Adipocyte (in vitro differentiated cells): Measurements from ENCODE around the gene RASGEF1C.

Experiments
- DNase-seq: peaks from one replicate; pipeline ENCODE4 v3.0.0-alpha.2; 2015; ENCODE audit warnings: low read depth
- H3K27me3 ChIP-seq: replicated peaks from 2 replicates; pipeline ENCODE4 v1.7.0; 2013; ENCODE audit warnings: mild to moderate bottlenecking, low read length, moderate library complexity; ENCODE audit not compliant: control insufficient read depth, insufficient read depth
- H3K36me3 ChIP-seq: 2 replicates; pipeline ENCODE4 v1.7.0; 2013; ENCODE audit warnings: low read length, mild to moderate bottlenecking, moderate library complexity; ENCODE audit not compliant: control insufficient read depth, insufficient read depth, severe bottlenecking
- H3K4me1 ChIP-seq: 2 replicates; pipeline ENCODE4 v1.7.0; 2013; ENCODE audit warnings: mild to moderate bottlenecking, low read length, moderate library complexity; ENCODE audit not compliant: control insufficient read depth, insufficient read depth
- H3K4me3 ChIP-seq: 2 replicates; pipeline ENCODE4 v1.7.0; 2013; ENCODE audit warnings: mild to moderate bottlenecking, low read length, moderate library complexity
- H3K9ac ChIP-seq: 2 replicates; pipeline ENCODE4 v1.7.0; 2013; ENCODE audit warnings: mild to moderate bottlenecking, low read length, moderate library complexity
- H3K9me3 ChIP-seq: 2 replicates; pipeline ENCODE4 v1.7.0; 2013; ENCODE audit warnings: mild to moderate bottlenecking, low read length, moderate library complexity; ENCODE audit not compliant: control insufficient read depth

Gene RASGEF1C

DNA sequence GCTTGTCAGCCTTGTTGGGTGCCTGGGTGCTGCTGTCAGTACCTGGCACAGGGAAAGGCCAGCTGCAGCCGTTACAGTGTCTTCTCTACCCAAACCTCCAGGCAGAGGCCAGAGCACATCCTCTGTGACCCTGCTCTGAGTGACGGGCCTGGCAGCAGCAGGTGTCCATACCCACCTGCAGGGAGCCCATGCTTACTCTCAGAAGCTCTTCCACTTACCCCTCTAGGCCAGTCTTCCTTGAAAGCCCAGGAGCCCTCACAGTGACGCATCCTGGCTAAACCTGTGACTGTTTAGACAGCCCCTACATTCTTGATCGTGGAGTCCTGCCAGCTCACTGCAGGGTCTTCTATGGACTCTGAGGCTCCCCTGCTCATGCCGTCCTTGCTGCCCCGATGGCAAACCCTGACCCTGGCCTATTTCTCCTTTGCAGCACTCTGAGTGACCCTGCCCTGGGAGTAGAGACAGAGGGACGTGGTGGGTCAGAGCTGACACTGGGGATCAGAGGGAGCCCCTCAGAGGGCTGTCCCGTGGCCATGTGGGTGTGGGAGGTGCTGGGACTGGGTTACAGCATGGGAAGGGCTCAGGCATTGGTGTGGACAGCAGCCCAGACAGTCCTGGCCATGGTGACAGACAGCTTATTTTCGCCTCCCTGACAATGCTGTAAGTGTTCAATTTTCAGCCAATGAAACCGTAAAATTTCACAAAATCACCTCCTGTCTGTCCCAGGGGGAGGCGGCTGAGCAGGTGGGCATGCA, 69.9 kb downstream of the RASGEF1C start:
- H3K36me3 ChIP-seq: no peaks in the 10 kb centered on the region
- H3K9ac ChIP-seq: no peak overlapping the region
- no peak overlapping the region for H3K4me3 ChIP-seq
- no peaks in the 10 kb centered on the region for H3K9me3 ChIP-seq
- H3K27me3 ChIP-seq: peaks cover 56% of the 10 kb centered on the region
- H3K4me1 ChIP-seq: no peaks in the 10 kb centered on the region
- DNase-seq: no peak

GRCh38 chr5:180138214-180138975, 70.6 kb downstream of the RASGEF1C start:
- Histone ChIP-seq H3K36me3 (no peaks in the 10 kb centered on the region), H3K9ac (no peak overlapping the region), H3K4me1 (no peaks in the 10 kb centered on the region), H3K4me3 (no peak overlapping the region), H3K9me3 (no peaks in the 10 kb centered on the region), H3K27me3 (peaks cover 64% of the 10 kb centered on the region)
- no peak for DNase-seq

GRCh38 chr5:180137401-180138213, 71.4 kb downstream of the RASGEF1C start:
- peaks cover 65% of the 10 kb centered on the region for H3K27me3 ChIP-seq
- H3K36me3 ChIP-seq: no peaks in the 10 kb centered on the region
- DNase-seq: no peak
- no peak overlapping the region for H3K9ac ChIP-seq
- no peaks in the 10 kb centered on the region for H3K4me1 ChIP-seq
- H3K9me3 ChIP-seq: no peaks in the 10 kb centered on the region
- no peak overlapping the region for H3K4me3 ChIP-seq

DNA sequence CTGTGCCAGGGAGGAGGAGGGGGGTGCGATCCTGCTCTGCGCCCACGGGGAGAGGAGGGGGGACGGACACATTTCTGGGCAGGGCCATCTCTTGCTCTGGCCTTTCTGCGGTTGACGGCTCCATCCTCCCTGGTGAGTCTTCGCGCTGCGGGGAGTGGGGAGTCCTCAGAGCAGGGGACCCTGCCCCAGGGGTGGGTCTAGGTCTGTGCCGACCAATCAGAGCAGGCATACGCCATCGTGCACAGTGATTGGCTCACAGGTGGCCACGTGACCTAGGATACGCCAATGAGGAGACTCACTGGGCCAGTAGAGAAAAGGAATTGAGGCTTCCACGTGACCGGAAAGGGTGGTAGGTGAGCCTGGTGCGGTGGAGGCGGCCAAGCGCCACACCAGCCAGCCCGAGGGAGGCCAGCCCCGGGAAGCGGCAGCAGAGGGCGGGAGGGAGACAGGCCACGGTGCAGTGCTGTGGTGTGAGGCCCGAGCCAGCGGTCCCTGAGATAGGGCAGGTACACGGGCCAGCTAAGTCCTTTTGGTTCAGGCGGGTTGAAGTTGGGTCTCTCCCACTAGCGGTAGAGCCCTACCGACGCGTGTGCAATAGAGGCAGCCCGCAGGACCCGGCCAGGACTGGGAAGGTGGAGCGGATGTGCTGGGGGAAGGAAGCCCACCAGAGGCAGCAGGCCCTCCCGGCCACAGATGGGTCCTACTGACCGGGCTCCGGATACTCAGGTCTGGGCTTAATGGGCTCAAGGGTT, 72.2 kb downstream of the RASGEF1C start:
- Histone ChIP-seq H3K9ac (no peak overlapping the region), H3K27me3 (peaks cover 62% of the 10 kb centered on the region), H3K36me3 (no peaks in the 10 kb centered on the region), H3K9me3 (no peaks in the 10 kb centered on the region), H3K4me1 (no peaks in the 10 kb centered on the region), H3K4me3 (no peak overlapping the region)
- DNase-seq: no peak

DNA sequence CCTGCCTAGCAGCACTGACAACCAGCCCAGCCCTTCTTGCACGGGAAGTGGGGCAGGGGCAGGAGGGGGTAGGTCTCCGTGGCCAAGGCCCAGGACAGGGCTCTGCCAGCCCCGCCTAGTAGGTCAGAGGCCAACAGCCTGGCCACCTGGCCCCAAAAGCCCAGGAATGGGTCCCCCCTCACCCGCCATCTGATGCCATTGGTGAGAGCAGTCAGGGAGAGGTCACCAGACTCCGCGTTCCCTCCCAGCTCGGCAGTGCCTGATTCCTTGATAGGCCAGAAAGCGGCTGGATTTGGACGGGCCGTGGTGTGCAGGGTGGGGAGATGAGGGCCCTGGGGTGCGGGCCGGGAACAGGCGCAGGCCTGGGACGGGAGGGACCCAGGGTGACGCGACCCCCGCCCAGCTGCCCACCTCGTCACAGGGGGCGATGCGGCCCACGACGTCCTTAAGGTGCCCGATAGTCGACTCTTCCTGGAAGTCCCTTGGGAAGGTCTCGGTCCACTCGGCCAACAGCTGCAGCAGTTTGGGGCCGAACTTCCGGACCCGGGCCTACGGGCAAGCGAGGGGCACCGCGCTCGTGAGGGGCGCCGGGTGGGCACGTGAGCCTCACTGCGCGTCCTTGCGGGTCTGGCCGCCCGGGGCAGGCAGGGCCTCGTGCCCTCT, 72.9 kb downstream of the RASGEF1C start:
- no peak overlapping the region for H3K4me3 ChIP-seq
- H3K4me1 ChIP-seq: no peaks in the 10 kb centered on the region
- peaks cover 61% of the 10 kb centered on the region for H3K27me3 ChIP-seq
- H3K9me3 ChIP-seq: no peaks in the 10 kb centered on the region
- no peak overlapping the region for H3K9ac ChIP-seq
- no peaks in the 10 kb centered on the region for H3K36me3 ChIP-seq
- no peak for DNase-seq

DNA sequence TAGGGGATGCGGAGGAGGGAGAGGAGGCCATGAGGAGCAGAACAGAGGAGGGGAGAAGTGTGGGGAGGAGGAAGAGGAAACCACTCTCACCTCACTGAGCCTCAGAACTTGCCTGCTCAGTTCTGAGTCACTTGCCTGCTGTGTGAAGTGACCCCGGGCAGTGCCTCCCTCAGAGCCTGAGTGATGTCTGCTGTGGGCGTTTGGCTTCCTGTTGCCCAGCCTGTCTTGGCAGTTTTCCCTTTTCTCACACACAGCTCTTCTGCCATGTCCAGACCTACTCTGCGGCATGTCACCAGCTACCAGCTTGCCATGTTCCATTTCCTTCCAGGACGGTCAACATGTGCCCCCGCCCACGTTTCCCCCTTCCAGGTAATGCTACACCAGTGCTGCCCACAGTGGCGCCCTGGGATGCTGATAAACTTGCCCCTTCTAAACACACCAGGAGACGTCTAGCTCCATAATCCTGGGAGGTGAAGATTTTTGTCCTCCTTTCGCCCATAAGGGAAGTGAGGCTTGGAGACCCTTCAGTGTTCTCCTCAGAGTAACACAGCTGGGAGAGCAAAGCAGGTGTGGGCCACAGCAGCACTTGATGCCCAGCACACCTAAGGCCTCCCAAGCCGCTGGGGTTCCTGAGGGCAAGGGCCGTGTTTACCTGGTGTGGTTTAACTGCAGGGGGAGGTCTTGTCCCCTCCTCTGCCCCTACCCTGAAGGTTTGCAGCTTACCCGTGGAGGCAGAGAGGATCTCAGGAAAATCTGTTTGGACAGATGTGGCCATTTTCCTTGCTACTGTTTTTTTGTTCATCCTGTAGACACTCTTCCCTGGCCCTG, 73.7 kb downstream of the RASGEF1C start:
- DNase-seq: peak; percentile 39

DNA sequence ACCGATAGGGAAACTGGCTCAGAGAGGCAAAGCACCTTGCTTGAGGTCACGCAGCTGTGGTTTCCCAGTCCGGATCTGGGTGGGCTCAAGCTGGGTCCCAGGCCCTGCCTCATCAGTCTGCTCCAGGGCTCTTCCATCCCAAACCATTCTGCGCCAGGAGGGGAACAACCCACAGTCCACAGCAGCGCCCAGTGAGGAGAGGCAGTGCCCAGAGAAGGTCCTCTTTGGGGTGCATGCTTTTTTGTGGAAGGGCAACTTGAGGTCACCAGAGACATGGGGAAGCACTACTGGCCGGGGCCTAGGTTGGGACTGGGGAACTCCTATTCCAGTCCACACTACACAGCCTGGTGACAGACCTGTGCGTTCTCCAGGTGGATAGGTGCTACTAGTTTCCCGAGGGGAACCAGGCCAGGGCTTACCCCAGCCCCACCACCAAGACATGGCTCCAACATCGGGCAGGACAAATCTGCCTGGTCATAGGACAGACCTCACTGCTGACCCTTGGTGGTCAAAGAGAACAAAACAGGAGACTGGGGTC, 75.0 kb downstream of the RASGEF1C start:
- H3K36me3 ChIP-seq: no peaks in the 10 kb centered on the region
- H3K27me3 ChIP-seq: peaks cover 58% of the 10 kb centered on the region
- H3K9ac ChIP-seq: no peak overlapping the region
- no peaks in the 10 kb centered on the region for H3K9me3 ChIP-seq
- no peak overlapping the region for H3K4me3 ChIP-seq
- DNase-seq: no peak
- H3K4me1 ChIP-seq: no peaks in the 10 kb centered on the region

More for the DNA sequence above, 73.7 kb downstream of the RASGEF1C start:
- no peaks in the 10 kb centered on the region for H3K36me3 ChIP-seq
- no peaks in the 10 kb centered on the region for H3K4me1 ChIP-seq
- H3K9me3 ChIP-seq: no peaks in the 10 kb centered on the region
- H3K27me3 ChIP-seq: peaks cover 61% of the 10 kb centered on the region
- H3K9ac ChIP-seq: no peak overlapping the region
- no peak overlapping the region for H3K4me3 ChIP-seq

DNA sequence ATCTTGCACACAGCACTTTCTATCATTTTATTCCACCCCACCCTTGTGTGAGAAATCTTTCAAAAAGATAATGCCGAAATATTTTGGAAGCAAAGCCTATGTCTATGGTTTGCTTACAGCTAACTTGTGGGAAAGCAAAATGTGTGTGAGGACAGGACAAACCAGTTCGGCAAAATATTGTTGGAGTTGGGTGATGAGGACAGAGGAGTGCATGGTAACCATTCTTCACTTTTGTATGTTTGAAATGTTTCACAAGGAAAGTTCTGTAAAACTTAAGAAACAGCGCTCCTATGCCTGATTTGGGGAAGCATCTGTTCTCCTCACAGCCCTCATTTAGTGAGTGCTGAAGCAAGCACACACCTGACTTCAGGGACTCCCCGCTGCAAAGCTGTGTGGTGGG, 75.5 kb downstream of the RASGEF1C start:
- H3K9ac ChIP-seq: no peak overlapping the region
- DNase-seq: no peak
- peaks cover 53% of the 10 kb centered on the region for H3K27me3 ChIP-seq
- H3K36me3 ChIP-seq: no peaks in the 10 kb centered on the region
- no peaks in the 10 kb centered on the region for H3K4me1 ChIP-seq
- no peak overlapping the region for H3K4me3 ChIP-seq
- no peaks in the 10 kb centered on the region for H3K9me3 ChIP-seq

DNA sequence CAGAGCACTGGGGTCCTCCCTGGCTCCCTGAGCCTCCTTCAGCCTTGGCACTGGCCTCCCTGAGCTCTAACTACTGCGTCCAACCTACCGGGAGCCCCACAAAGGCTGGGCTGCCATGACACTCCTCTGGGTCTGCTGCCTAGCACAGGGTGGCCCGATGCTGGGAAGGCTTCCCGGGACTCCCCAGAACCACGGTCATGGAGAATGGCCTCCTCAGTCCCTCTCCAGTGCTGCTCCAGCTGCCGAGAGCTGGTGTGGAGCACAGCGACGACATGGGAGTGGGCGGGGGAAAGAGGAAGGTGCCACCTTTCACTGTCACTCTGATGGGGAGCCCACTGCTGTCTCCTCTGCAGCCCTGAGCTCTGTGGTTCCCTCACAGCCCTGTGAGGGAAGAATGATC, 76.0 kb downstream of the RASGEF1C start:
- Histone ChIP-seq H3K4me3 (no peak overlapping the region), H3K4me1 (no peaks in the 10 kb centered on the region), H3K36me3 (no peaks in the 10 kb centered on the region), H3K27me3 (peaks cover 53% of the 10 kb centered on the region), H3K9ac (no peak overlapping the region), H3K9me3 (no peaks in the 10 kb centered on the region)
- no peak for DNase-seq
